GM12891 (cell line): ENCODE measurements around the gene MFAP4.

Experiments used
- DNase-seq: peaks from one replicate; pipeline ENCODE4 v3.0.0; 2011; ENCODE audit warnings: low spot score; ENCODE audit not compliant: insufficient read length
- FAIRE-seq: peaks from 2 replicates; lab custom pipeline; 2011; peaks lifted over from hg19 to GRCh38; lab: Jason Lieb, UNC
- PAX5 ChIP-seq: IDR thresholded peaks from 2 replicates; pipeline ENCODE4 v1.6.1; 2011; ENCODE audit warnings: low read length, moderate library complexity, mild to moderate bottlenecking; ENCODE audit not compliant: insufficient read depth, severe bottlenecking
- POLR2A ChIP-seq: IDR thresholded peaks from 2 replicates; pipeline ENCODE4 v1.6.1; 2011; ENCODE audit warnings: low read depth, low read length, control low read depth
- POLR2AphosphoS5 ChIP-seq: IDR thresholded peaks from 2 replicates; pipeline ENCODE4 v1.6.1; 2011; ENCODE audit warnings: low read depth, low read length, control low read depth
- POU2F2 ChIP-seq: IDR thresholded peaks from 2 replicates; pipeline ENCODE4 v1.6.1; 2011; ENCODE audit warnings: low read depth, mild to moderate bottlenecking, control low read depth, low read length, moderate library complexity
- SPI1 ChIP-seq: IDR thresholded peaks from 2 replicates; pipeline ENCODE4 v1.6.1; 2011; ENCODE audit warnings: low read depth, low read length, control low read depth
- TAF1 ChIP-seq: IDR thresholded peaks from 2 replicates; pipeline ENCODE4 v1.6.1; 2011; ENCODE audit warnings: low read depth, low read length, control low read depth

The MFAP4 gene

DNA sequence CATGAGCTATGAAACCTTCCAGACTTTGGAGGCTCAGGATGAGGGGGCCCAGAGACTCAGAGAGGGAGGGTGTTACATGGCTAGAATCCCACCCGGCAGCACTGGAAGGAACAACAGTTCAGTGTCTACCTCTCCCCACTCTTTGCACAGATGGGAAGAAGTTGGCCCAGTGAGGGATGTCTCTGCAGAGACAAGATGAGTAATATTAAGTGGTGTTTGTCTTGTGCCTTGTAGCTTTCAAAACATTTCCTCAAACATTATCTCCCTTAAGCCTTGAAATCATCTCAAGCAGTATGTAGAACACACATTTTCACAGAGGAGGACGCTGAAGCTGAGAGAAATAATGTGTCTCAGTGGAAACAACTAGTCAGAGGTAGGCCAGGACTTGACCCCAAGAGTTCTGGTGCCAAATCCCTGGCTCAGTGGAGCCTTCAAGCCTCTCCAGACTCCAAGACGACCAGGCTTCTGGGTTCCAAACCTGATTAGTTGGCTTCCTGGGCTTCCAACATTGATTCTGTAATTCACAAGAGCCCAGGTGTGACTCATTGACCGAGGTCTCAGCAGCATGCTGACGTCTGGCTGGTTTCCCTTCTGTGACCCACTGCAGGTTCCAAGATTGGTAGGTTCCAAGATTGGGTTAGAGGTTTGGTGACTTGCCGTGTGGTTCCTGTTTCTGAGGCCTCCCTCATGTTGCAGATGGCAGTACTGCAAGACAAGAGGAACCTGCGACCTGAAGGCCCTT lies 31.4 kb upstream of the MFAP4 start:
- DNase-seq (no peak), FAIRE-seq (no peak)
- TF ChIP-seq SPI1 (no peak), POLR2AphosphoS5 (no peak)

DNA sequence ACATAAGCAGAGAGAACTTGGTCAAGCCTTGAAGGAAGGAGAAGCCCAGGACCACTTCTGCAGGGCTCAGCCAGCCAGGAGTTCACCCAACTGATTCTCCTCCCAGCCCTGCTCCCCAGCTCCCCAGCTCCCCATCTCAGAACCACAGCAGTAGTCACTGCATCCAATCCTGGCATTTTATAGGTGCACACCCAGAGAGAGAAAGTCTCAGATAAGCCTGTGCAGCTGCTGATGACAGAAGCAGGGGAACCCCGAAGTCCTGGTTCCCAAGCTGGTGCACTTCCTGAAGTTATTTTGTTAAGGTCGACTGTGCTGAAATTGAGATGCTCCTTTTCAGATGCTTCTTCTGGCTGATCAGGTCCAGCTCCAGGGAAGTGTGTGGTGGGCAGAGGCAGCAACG lies 30.6 kb upstream of the MFAP4 start:
- FAIRE-seq (no peak), DNase-seq (no peak)
- TF ChIP-seq POLR2AphosphoS5 (no peak), POLR2A (no peak), POU2F2 (no peak)

DNA sequence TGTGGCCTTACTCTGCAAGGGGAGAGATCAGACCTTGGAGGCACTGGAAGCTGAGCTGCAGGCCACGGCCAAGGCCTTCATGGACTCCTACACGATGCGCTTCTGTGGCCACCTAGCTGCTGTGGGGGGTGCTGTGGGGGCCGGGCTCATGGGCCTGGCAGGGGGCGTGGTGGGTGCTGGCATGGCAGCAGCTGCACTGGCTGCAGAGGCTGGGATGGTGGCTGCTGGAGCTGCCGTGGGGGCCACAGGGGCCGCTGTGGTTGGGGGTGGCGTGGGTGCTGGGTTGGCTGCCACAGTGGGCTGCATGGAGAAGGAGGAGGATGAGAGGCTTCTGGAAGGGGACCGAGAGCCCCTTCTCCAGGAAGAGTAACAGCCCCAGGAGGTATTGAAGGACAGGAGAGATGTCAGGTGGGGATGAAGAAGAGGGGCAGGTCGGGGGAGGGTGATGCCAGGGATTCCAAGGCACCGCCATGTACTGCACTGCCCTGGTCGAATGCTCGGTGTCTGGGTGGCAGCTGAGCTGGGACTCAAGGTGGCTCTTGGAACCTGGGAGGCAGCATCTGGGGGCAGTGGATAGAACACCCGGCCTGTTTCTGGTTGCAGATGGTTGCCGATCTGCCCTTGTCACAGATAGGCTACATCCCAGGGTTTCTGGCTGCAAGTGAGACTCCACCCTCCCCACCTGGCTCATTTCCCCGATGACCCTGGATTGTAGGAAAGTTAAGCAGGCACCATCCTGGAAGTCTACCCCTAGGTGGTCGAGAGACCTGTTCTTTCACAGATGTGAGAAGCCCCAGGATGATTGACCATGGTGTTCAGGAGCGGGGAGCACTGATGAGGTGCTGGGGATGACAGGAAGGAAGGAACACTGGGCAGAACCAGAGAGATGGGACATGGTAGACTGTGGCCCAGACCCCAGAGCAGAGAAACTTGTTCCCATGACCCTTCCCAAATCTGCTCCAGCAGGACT lies 29.1 kb upstream of the MFAP4 start:
- no peak for FAIRE-seq
- DNase-seq, result no peak
- TF ChIP-seq TAF1, result no peak
- no peak for TF ChIP-seq POU2F2
- no peak for TF ChIP-seq SPI1
- TF ChIP-seq PAX5, result no peak
- no peak for TF ChIP-seq POLR2AphosphoS5
- no peak for TF ChIP-seq POLR2A

DNA sequence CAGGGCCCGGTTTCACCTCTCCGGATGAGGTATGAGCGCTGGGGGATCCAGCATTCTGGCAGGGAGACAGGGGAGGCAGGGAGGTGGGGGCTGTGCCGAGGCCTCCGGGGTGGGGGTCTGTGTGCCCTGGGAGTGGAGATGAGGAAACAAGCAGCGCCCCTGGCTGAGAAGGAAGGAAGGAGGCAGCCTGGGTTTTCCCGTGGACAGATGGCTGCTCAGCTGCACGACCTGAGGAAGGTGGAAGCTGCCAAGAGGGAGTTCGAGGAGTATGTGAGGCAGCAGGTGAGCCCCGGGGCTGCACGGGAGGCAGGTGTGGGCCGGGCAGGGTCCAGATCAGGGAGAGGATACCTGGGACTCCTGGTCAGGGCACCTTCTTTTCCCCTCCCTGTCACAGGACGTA lies 28.3 kb upstream of the MFAP4 start:
- DNase-seq (no peak), FAIRE-seq (no peak)
- TF ChIP-seq POLR2AphosphoS5 (no peak), SPI1 (no peak), POU2F2 (no peak), POLR2A (no peak)

DNA sequence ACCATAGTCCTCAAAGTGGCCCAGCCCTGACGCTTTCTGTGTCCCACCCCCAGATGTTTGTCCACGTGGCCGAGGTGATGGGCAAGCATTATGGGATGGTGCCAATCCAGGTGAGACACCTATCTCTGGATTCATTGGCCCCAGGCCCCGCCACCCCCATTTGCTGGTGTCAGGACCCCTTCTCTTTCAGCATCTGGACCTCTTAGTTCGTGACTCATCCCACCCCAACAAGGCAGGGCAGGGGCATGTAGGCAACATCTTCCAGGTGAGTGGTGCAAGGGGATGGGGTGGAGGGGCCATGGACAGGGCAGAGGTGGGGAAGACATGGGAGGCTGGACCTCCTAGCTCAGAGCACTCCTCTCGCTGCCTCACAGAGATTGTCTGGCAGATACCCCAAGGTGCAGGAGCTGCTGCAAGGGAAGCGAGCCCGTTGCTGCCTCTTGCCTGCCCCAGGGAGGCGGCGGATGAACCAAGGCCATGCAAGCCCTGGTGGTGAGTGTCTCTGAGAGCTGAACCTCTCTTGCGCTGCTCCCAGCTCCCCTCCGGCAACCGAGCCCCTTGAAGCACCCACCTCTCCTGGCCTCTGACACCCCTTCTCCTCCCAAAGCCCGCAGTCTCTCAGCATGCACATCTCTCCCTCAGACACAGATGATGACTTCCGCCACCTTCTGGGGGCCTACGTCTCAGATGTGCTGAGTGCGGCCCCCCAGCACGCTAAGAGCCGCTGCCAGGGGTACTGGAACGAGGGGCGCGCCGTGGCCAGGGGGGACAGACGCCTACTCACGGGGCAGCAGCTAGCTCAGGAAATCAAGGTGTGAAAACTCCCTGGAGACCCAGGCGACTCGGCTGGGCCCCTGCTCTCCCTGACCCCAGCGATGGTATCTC lies 27.6 kb upstream of the MFAP4 start:
- no peak for DNase-seq
- TF ChIP-seq TAF1 (no peak), POLR2A (no peak), POU2F2 (no peak), PAX5 (no peak), SPI1 (no peak), POLR2AphosphoS5 (no peak)
- no peak for FAIRE-seq

DNA sequence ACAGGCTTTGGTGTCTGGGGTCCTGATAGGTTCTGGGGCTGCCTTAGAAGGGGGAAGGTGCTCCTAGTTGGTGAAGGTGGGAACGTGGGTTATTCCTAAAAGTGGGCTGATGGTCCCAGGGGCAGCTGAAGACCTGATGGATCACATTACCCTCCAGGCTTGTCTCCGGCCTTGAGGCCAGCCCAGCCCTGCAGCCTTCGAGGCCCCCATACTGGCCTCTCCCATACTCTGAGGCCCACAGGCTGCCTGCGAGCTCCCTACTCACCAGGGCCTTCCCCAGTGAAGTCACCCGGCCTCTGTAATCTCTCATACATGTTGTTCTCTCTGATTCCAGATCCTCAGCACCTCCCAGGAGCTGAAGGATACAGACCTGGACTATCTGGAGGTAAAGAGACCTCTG lies 26.8 kb upstream of the MFAP4 start:
- DNase-seq, result no peak
- TF ChIP-seq PAX5, result no peak
- TF ChIP-seq TAF1, result no peak
- no peak for TF ChIP-seq POLR2AphosphoS5
- TF ChIP-seq POU2F2, result no peak
- no peak for TF ChIP-seq SPI1
- no peak for TF ChIP-seq POLR2A

DNA sequence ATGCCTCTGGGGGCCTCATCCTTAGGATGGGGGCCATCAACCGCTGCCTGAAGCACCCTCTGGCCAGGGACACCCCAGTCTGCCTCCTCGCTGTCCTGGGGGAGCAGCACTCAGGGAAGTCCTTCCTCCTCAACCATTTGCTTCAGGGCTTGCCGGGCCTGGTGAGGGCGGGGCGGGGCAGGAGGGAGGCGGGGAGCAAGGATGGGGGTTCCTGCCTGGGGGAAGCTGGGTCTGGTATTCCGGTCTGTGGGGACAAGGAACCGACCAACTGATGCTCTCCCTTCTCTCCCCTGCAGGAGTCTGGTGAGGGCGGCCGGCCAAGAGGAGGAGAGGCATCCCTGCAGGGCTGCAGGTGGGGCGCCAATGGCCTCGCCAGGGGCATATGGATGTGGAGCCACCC lies 26.0 kb upstream of the MFAP4 start:
- TF ChIP-seq PAX5, result no peak
- TF ChIP-seq POLR2AphosphoS5, result no peak
- TF ChIP-seq TAF1, result no peak
- TF ChIP-seq POLR2A, result no peak
- TF ChIP-seq POU2F2, result no peak
- TF ChIP-seq SPI1, result no peak
- no peak for FAIRE-seq
- no peak for DNase-seq

More for the DNA sequence above, 26.8 kb upstream of the MFAP4 start:
- no peak for FAIRE-seq

DNA sequence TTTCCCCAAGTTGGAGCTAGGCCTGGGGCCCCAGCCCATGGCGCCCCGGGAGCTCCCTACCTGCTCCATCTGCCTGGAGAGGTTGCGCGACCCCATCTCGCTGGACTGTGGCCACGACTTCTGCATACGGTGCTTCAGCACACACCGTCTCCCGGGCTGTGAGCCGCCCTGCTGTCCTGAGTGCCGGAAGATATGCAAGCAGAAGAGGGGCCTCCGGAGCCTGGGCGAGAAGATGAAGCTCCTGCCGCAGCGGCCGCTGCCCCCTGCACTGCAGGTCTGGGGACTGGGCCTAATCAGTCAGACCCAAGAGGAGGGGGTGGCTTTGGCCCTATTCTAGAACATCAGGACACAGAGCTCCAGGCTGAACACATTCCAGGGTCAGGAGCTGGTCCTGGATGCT lies 25.5 kb upstream of the MFAP4 start:
- DNase-seq (no peak), FAIRE-seq (no peak)
- TF ChIP-seq TAF1 (no peak), POLR2AphosphoS5 (no peak), POU2F2 (no peak), SPI1 (no peak), POLR2A (no peak), PAX5 (no peak)

DNA sequence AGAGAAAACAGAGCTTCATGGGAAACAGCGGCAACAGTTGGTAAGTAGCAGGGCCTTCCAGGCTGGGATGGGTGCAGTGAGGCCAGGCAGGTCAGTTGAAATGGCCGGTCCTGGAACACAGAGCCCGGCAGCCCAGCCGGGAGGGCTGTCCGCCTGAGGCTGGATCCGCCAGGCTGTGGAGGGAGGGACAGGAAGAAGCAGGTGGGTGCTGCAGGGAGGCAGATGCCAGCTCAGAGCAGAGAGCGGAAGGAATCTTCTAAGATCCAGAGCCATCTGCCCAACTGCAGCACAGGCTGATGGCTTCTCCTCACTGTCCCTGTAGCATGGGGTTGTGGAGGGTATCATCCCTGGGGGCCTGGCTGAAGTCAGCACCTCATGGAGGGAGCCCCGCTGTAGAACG lies 24.6 kb upstream of the MFAP4 start:
- no peak for FAIRE-seq
- DNase-seq, result no peak
- no peak for TF ChIP-seq POLR2A
- TF ChIP-seq TAF1, result no peak
- TF ChIP-seq POU2F2, result no peak
- TF ChIP-seq SPI1, result no peak
